ELR (cell line): Measurements from ENCODE around the gene ANO6.

Experiments
- DNase-seq: peaks from one replicate; pipeline ENCODE4 v3.0.0-alpha.2; 2015; ENCODE audit warnings: low read depth

The ANO6 gene

GRCh38 chr12:45406988-45407850, 191.3 kb downstream of the ANO6 start:
- peak; percentile 19 for DNase-seq

- DNase-seq: no peak
These were observed 192.3 kb downstream of the ANO6 start for GRCh38 chr12:45407981-45408728.

- no peak for DNase-seq
These were observed 192.8 kb downstream of the ANO6 start for GRCh38 chr12:45408729-45409114.

DNA sequence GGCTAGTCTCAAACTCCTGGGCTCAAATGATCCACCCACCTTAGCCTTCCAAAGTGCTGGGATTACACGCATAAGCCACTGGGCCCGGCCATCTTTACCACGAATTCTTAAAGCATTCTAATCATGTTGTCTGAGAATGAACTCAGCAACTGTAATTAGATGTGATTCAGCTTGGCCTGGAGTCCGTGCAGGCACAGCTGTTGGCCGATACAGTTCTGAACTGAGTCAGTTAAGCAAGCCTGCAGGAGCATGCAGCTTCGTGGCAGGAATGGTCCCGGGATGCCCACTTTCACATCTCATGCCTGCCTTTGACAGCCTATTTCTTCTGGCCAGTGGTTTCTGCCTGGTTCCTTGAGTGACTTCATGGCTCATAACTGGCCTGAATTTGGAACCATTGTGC, 194.1 kb downstream of the ANO6 start:
- peak; percentile 78 for DNase-seq

DNA sequence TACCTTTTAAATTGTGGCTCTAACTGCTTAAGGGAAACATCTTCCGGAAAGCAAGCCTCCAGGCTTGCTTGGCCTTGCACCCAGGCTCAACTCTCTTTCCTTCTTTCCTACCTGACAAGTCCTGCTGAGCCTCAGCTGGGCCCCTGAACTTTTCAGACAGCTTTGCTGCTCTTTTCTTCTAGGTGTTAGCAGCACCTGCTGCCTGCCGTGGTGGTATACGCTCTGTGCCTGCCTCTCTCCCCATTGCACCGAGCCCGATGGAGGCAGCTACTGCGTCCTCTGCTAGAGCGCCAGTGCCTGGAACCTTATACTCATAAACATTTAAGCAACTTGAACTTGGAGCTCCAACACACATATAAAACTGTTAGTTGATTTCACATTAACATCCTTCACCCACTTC, 195.7 kb downstream of the ANO6 start:
- no peak for DNase-seq

GRCh38 chr12:45415393-45415817, 199.5 kb downstream of the ANO6 start:
- DNase-seq: peak; percentile 100

GRCh38 chr12:45416126-45416525, 200.2 kb downstream of the ANO6 start:
- DNase-seq: no peak

DNA sequence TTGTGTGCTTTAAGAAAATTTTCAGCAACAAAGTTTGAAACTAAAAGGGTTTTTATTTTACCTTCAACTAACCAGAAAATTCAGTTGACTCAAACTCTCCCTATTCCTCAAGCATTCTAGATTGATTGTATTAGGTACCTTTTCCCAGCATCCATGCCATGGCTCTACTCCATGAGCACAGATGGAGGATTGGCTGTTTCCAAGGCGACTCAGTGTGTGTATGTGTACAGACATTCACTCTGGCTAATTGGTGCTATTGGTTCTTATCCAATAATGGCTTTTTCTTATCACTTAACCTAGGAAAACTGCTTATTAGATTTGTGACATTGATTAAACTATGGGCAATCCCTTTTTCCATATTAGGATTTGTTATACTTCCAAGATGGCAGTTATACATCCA, 202.6 kb downstream of the ANO6 start:
- no peak for DNase-seq

DNA sequence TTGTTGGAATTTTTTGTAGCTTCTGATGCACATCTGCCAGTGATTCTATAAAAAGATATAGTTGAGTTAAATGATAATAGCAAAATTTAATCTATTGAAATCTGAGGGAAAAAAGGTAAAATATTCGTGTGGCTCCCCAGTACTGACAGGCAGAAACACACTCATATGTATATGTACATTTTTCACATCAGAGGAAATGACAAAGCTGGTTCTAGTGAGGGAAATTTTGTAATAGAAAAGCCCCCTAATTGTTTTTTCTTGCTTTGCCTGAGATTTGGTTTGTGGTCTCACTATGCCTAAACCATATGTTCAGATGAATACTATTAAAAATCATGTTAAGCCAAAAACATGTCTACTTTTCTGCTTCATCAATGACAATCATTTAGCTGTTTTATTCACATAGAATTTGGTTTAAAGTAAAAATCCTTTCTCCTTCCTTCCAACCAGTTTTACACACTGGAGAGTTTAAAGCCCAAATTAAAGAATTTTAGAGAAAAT, 203.5 kb downstream of the ANO6 start:
- no peak for DNase-seq

GRCh38 chr12:45421736-45422135, 205.8 kb downstream of the ANO6 start:
- DNase-seq: no peak

DNA sequence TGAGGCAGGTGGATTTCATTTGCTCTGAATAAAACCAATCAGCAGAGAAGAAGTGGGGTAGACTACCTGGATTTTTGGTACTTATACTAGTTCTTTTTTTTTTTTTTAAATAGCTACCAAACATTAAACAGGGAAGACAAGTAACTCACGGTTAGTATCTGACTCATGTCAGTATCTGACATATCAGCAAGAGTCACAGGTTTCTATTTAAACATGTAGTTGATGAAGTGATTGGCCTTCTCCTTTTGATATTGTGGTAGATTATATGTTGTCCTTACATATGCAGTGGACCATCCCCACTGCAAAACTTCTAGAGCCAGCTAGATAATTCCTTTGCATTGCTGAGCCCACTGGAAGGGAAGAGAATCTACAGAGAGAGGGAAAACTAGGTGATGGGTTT, 208.0 kb downstream of the ANO6 start:
- DNase-seq: no peak

DNA sequence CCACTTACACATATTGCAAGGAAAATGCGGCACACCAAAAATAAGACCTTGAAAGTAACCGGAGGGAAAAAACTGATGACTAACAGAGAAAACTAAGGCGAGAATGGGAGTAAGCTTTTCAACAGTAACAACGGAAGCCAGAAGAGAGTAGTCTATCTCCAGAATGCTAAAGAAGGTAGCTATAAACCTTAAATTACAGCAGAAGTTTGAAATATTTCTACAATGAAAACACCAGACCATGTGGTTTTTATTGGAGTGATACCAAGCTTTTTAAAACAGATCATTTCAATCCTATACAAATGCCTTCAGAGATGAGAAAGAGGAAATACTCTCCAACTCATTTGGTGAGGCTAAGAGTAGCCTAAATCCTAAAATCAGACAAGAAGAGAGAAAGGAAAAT, 209.5 kb downstream of the ANO6 start:
- peak; percentile 69 for DNase-seq

DNA sequence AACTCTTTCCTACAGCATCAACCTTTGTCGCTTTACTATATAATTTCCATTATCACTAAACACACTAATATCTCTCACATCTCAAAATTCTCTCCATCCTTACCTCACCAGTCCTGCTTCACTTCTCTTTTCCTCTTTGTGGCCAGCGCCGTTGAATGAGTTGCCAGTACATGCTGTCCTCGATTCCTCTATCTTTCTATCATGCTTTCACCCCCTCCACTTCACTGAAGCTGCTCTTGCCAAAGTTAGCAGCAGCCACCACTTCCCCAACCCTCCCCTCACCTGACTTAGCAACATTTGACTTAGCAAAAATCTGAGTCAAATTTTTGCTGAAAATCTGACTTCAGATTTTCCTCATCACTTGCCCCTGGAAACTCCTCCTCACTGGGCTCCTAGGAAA, 210.4 kb downstream of the ANO6 start:
- DNase-seq: no peak

- no peak for DNase-seq
These were observed 211.1 kb downstream of the ANO6 start for GRCh38 chr12:45427042-45427441.

GRCh38 chr12:45429831-45430230, 213.9 kb downstream of the ANO6 start:
- no peak for DNase-seq

GRCh38 chr12:45431126-45431525, 215.2 kb downstream of the ANO6 start:
- no peak for DNase-seq

- no peak for DNase-seq
These were observed 216.8 kb downstream of the ANO6 start for GRCh38 chr12:45432710-45433109.

- no peak for DNase-seq
These were observed 217.6 kb downstream of the ANO6 start for GRCh38 chr12:45433441-45433868.

- no peak for DNase-seq
These were observed 218.2 kb downstream of the ANO6 start for GRCh38 chr12:45434094-45434493.

- DNase-seq: no peak
These were observed 220.2 kb downstream of the ANO6 start for GRCh38 chr12:45435945-45436710.

DNA sequence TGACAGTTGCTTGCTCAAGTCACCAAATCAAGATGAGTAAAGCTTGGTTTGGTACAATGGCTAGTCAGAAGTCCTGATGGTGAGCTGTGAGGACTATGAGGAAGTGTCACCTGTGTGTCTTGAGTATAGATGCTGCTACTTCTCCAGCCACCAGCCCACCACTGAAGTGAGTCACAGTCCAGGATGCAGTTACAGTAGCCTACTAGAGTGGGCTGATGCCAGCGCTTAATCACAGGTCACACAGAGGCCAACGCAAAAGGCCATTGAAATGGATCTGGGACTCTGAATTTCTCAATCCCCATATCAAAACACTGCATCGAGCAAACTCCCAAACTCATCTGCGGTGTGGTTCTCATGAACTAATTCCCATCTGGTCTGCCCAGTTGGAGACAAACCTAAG, 223.1 kb downstream of the ANO6 start:
- DNase-seq: peak; percentile 61

GRCh38 chr12:45446013-45446412, 230.1 kb downstream of the ANO6 start:
- DNase-seq: no peak
